WTC11 (cell line): Measurements from ENCODE around the gene MIDN. TPM values are rescaled to one million over a fixed set of nuclear protein-coding genes. Genes with fewer than 3 reads are reported as not detected.

Experiments
- CBFB ChIP-seq: sonication (generic); formaldehyde crosslinking; IDR thresholded peaks from 2 replicates; pipeline ENCODE4 v1.8.1; 2022; ENCODE audit warnings: mild to moderate bottlenecking, low read depth, missing genetic modification reagents
- CREM ChIP-seq: sonication (generic); formaldehyde crosslinking; IDR thresholded peaks from 2 replicates; pipeline ENCODE4 v1.8.1; 2022; ENCODE audit warnings: mild to moderate bottlenecking, missing genetic modification reagents, moderate library complexity
- CTCF ChIP-seq: fragments of 200-600 bp; IDR thresholded peaks from 2 replicates; pipeline ENCODE4 v1.8.0; 2022; ENCODE audit warnings: antibody characterized with exemption
- EMX1 ChIP-seq: fragments of 250-450 bp; sonication (Bioruptor Pico); IDR thresholded peaks from 2 replicates; pipeline ENCODE4 v1.8.0; 2021; ENCODE audit warnings: mild to moderate bottlenecking
- ESRRA ChIP-seq: sonication (generic); formaldehyde crosslinking; IDR thresholded peaks from 2 replicates; pipeline ENCODE4 v1.8.1; 2022; ENCODE audit warnings: mild to moderate bottlenecking, missing genetic modification reagents, borderline replicate concordance
- GABPB1 ChIP-seq: sonication (generic); formaldehyde crosslinking; IDR thresholded peaks from 2 replicates; pipeline ENCODE4 v1.8.1; 2023; ENCODE audit warnings: mild to moderate bottlenecking, missing genetic modification reagents
- GTF2I ChIP-seq: fragments of 250-450 bp; sonication (Bioruptor Pico); conservative IDR thresholded peaks from 2 replicates; pipeline ENCODE4 v1.4.0; 2021; ENCODE audit warnings: mild to moderate bottlenecking
- HMGA2 ChIP-seq: fragments of 250-450 bp; sonication (Bioruptor Pico); IDR thresholded peaks from 2 replicates; pipeline ENCODE4 v1.4.0; 2021; ENCODE audit warnings: mild to moderate bottlenecking, moderate library complexity
- NR2C2 ChIP-seq: sonication (generic); formaldehyde crosslinking; IDR thresholded peaks from 2 replicates; pipeline ENCODE4 v1.8.0; 2022; ENCODE audit warnings: mild to moderate bottlenecking, missing genetic modification reagents
- PRRX2 ChIP-seq: fragments of 250-450 bp; sonication (Bioruptor Pico); IDR thresholded peaks from 2 replicates; pipeline ENCODE4 v1.8.0; 2021; ENCODE audit warnings: mild to moderate bottlenecking
- SMAD3 ChIP-seq: sonication (generic); formaldehyde crosslinking; IDR thresholded peaks from 2 replicates; pipeline ENCODE4 v1.8.0; 2022; ENCODE audit warnings: missing genetic modification reagents, mild to moderate bottlenecking, borderline replicate concordance
- SOX15 ChIP-seq: fragments of 250-450 bp; sonication (Bioruptor Pico); IDR thresholded peaks from 2 replicates; pipeline ENCODE4 v1.9.0; 2021; ENCODE audit warnings: mild to moderate bottlenecking
- STAT6 ChIP-seq: sonication (generic); formaldehyde crosslinking; conservative IDR thresholded peaks from 2 replicates; pipeline ENCODE4 v1.8.1; 2023; ENCODE audit warnings: mild to moderate bottlenecking, low read depth, missing genetic modification reagents, moderate library complexity
- TCF7 ChIP-seq: sonication (generic); formaldehyde crosslinking; IDR thresholded peaks from 2 replicates; pipeline ENCODE4 v1.8.0; 2022; ENCODE audit warnings: mild to moderate bottlenecking, low read depth, missing genetic modification reagents, moderate library complexity
- TP53 ChIP-seq: sonication (generic); formaldehyde crosslinking; IDR thresholded peaks from 2 replicates; pipeline ENCODE4 v1.8.1; 2023; ENCODE audit warnings: mild to moderate bottlenecking, missing genetic modification reagents
- ZMAT4 ChIP-seq: fragments of 250-450 bp; sonication (Bioruptor Pico); IDR thresholded peaks from 2 replicates; pipeline ENCODE4 v1.9.0; 2021; ENCODE audit warnings: mild to moderate bottlenecking
- ZNF219 ChIP-seq: sonication (generic); formaldehyde crosslinking; IDR thresholded peaks from 2 replicates; pipeline ENCODE4 v1.8.0; 2023; ENCODE audit warnings: missing genetic modification reagents, mild to moderate bottlenecking, borderline replicate concordance
- ZNF416 ChIP-seq: fragments of 250-450 bp; sonication (Bioruptor Pico); IDR thresholded peaks from 2 replicates; pipeline ENCODE4 v1.9.0; 2021; ENCODE audit warnings: mild to moderate bottlenecking, inconsistent platforms
- total RNA-seq: library from RNA; stranded (reverse); gene quantifications from 3 replicates; pipeline ENCODE4 v1.2.3, GENCODE V29; 2021
- TF ChIP-seq, protein P1 (sequence below): sonication (generic); formaldehyde crosslinking; IDR thresholded peaks from 2 replicates; pipeline ENCODE4 v1.8.1; 2023; ENCODE audit warnings: mild to moderate bottlenecking, missing genetic modification reagents
- TF ChIP-seq, protein P2 (sequence below): fragments of 250-450 bp; sonication (Bioruptor Pico); IDR thresholded peaks from 2 replicates; pipeline ENCODE4 v2.1.2; 2022; ENCODE audit warnings: mild to moderate bottlenecking, moderate library complexity
- TF ChIP-seq, protein P3 (sequence below): sonication (generic); formaldehyde crosslinking; IDR thresholded peaks from 2 replicates; pipeline ENCODE4 v1.8.0; 2023; ENCODE audit warnings: mild to moderate bottlenecking, missing genetic modification reagents
- TF ChIP-seq, protein P4 (sequence below): fragments of 250-450 bp; sonication (Bioruptor Pico); IDR thresholded peaks from 2 replicates; pipeline ENCODE4 v1.9.0; 2021; ENCODE audit warnings: mild to moderate bottlenecking, borderline replicate concordance
- TF ChIP-seq, protein P5 (sequence below): fragments of 250-450 bp; sonication (Bioruptor Pico); IDR thresholded peaks from 2 replicates; pipeline ENCODE4 v1.9.0; 2021; ENCODE audit warnings: moderate library complexity, mild to moderate bottlenecking, inconsistent platforms, borderline replicate concordance

MIDN gene
- total RNA-seq, 1 experiment from 2014 or later: 189 TPM

DNA sequence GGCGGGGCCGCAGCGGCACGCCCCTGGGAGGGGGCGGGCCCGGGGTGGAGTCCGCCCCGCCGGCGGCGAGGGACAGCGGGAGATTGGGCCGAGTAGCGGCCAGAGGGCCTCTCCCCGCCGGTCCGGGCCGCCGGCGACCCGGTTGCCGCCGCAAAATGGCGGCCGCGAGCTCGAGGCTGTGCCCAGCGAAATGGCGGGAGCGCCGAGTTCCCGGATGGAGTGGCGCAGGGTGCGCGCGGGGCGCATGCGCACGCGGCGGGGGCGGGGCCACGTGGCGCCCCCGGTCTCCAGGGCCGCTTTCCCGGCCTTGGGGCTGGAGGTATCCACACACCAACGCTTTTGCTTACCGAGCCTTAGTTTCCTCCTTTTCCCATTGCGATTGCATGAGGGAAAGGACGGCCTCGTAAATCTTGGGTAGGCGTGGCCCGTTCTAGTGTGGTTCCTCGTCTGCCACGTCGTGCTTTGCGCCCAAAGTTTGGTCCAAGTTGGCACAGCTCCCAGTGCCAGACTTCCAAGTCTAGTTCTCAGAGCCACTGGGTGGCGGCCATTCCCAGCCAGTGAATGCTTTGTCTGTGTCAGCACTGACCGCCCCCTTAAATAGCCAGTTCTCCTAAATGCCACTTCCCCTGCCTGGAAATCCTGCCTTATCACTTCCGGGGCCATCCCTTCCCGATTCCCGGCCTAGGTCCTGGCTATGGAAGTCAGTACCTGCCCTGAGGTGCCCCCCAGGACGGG lies 21.3 kb downstream of the MIDN start (continued):
- TF ChIP-seq, protein P1, sequence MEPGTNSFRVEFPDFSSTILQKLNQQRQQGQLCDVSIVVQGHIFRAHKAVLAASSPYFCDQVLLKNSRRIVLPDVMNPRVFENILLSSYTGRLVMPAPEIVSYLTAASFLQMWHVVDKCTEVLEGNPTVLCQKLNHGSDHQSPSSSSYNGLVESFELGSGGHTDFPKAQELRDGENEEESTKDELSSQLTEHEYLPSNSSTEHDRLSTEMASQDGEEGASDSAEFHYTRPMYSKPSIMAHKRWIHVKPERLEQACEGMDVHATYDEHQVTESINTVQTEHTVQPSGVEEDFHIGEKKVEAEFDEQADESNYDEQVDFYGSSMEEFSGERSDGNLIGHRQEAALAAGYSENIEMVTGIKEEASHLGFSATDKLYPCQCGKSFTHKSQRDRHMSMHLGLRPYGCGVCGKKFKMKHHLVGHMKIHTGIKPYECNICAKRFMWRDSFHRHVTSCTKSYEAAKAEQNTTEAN (CRISPR knock-in tag): no peak
- no peak for TF ChIP-seq ZNF219 (CRISPR knock-in tag)
- no peak; the same call in 1 of the 2 replicates for TF ChIP-seq PRRX2 (CRISPR knock-in tag)
- TF ChIP-seq HMGA2 (CRISPR knock-in tag): no peak
- peak; percentile 67; the same call in 1 of the 2 replicates for TF ChIP-seq CBFB (CRISPR knock-in tag)
- no peak for TF ChIP-seq GABPB1 (CRISPR knock-in tag)
- no peak for TF ChIP-seq SOX15
- TF ChIP-seq, protein P2, sequence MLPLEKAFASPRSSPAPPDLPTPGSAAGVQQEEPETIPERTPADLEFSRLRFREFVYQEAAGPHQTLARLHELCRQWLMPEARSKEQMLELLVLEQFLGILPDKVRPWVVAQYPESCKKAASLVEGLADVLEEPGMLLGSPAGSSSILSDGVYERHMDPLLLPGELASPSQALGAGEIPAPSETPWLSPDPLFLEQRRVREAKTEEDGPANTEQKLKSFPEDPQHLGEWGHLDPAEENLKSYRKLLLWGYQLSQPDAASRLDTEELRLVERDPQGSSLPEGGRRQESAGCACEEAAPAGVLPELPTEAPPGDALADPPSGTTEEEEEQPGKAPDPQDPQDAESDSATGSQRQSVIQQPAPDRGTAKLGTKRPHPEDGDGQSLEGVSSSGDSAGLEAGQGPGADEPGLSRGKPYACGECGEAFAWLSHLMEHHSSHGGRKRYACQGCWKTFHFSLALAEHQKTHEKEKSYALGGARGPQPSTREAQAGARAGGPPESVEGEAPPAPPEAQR (CRISPR knock-in tag): no peak
- no peak for TF ChIP-seq TP53 (CRISPR knock-in tag)
- no peak for TF ChIP-seq SMAD3 (CRISPR knock-in tag)
- no peak for TF ChIP-seq GTF2I (CRISPR knock-in tag)
- TF ChIP-seq, protein P3, sequence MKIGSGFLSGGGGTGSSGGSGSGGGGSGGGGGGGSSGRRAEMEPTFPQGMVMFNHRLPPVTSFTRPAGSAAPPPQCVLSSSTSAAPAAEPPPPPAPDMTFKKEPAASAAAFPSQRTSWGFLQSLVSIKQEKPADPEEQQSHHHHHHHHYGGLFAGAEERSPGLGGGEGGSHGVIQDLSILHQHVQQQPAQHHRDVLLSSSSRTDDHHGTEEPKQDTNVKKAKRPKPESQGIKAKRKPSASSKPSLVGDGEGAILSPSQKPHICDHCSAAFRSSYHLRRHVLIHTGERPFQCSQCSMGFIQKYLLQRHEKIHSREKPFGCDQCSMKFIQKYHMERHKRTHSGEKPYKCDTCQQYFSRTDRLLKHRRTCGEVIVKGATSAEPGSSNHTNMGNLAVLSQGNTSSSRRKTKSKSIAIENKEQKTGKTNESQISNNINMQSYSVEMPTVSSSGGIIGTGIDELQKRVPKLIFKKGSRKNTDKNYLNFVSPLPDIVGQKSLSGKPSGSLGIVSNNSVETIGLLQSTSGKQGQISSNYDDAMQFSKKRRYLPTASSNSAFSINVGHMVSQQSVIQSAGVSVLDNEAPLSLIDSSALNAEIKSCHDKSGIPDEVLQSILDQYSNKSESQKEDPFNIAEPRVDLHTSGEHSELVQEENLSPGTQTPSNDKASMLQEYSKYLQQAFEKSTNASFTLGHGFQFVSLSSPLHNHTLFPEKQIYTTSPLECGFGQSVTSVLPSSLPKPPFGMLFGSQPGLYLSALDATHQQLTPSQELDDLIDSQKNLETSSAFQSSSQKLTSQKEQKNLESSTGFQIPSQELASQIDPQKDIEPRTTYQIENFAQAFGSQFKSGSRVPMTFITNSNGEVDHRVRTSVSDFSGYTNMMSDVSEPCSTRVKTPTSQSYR (CRISPR knock-in tag): no peak
- TF ChIP-seq ESRRA (CRISPR knock-in tag): no peak
- peak; percentile 86 for TF ChIP-seq ZNF416 (CRISPR knock-in tag)
- no peak for TF ChIP-seq STAT6 (CRISPR knock-in tag)
- TF ChIP-seq NR2C2 (CRISPR knock-in tag): no peak
- TF ChIP-seq, protein P4, sequence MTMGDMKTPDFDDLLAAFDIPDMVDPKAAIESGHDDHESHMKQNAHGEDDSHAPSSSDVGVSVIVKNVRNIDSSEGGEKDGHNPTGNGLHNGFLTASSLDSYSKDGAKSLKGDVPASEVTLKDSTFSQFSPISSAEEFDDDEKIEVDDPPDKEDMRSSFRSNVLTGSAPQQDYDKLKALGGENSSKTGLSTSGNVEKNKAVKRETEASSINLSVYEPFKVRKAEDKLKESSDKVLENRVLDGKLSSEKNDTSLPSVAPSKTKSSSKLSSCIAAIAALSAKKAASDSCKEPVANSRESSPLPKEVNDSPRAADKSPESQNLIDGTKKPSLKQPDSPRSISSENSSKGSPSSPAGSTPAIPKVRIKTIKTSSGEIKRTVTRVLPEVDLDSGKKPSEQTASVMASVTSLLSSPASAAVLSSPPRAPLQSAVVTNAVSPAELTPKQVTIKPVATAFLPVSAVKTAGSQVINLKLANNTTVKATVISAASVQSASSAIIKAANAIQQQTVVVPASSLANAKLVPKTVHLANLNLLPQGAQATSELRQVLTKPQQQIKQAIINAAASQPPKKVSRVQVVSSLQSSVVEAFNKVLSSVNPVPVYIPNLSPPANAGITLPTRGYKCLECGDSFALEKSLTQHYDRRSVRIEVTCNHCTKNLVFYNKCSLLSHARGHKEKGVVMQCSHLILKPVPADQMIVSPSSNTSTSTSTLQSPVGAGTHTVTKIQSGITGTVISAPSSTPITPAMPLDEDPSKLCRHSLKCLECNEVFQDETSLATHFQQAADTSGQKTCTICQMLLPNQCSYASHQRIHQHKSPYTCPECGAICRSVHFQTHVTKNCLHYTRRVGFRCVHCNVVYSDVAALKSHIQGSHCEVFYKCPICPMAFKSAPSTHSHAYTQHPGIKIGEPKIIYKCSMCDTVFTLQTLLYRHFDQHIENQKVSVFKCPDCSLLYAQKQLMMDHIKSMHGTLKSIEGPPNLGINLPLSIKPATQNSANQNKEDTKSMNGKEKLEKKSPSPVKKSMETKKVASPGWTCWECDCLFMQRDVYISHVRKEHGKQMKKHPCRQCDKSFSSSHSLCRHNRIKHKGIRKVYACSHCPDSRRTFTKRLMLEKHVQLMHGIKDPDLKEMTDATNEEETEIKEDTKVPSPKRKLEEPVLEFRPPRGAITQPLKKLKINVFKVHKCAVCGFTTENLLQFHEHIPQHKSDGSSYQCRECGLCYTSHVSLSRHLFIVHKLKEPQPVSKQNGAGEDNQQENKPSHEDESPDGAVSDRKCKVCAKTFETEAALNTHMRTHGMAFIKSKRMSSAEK: peak; percentile 76; the same call in 1 of the 2 replicates
- TF ChIP-seq CREM: peak; percentile 75; the same call in 1 of the 2 replicates
- TF ChIP-seq CTCF: no peak
- no peak for TF ChIP-seq ZMAT4 (CRISPR knock-in tag)
- peak; percentile 91 for TF ChIP-seq EMX1 (CRISPR knock-in tag)
- no peak for TF ChIP-seq TCF7
- TF ChIP-seq, protein P5, sequence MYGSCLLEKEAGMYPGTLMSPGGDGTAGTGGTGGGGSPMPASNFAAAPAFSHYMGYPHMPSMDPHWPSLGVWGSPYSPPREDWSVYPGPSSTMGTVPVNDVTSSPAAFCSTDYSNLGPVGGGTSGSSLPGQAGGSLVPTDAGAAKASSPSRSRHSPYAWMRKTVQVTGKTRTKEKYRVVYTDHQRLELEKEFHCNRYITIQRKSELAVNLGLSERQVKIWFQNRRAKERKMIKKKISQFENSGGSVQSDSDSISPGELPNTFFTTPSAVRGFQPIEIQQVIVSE (CRISPR knock-in tag): no peak
